HepG2 (cell line): Measurements from ENCODE around the gene TAF6L. TPM values are rescaled to one million over a fixed set of nuclear protein-coding genes. Genes with fewer than 3 reads are reported as not detected.

ENCODE experiments used
- ATAC-seq: fragments of 200-7000 bp; cut with Tn5 transposase; 3 replicates; pipeline ENCODE4 v1.9.1; 2020; ENCODE audit warnings: mild to moderate bottlenecking, moderate library complexity
- BruUV-seq: library from RNA; stranded (reverse); fragments of 400-500 nt; replicated peaks from 2 replicates; lab custom pipeline; 2021; lab: Mats Ljungman, UMichigan
- CTCF ChIA-PET: fragments of 300-600 bp; formaldehyde crosslinking; extraction: SDS; loops from one replicate; lab custom pipeline; 2021; ENCODE audit warnings: low total read pairs, inconsistent platforms, low intra/inter-chr PET ratio; lab: Yijun Ruan, JAX
- POLR2A ChIA-PET: fragments of 350-600 bp; sonication (Branson Sonifier 250); formaldehyde crosslinking; loops from one replicate; lab custom pipeline; 2020; ENCODE audit warnings: antibody characterized with exemption, inconsistent platforms; lab: Yijun Ruan, JAX
- DNase-seq: peaks from one replicate; pipeline ENCODE4 v3.0.0-alpha.2; 2015; ENCODE audit warnings: low spot score
- FAIRE-seq: peaks from 3 replicates; lab custom pipeline; 2011; peaks lifted over from hg19 to GRCh38; lab: Jason Lieb, UNC
- H2AFZ ChIP-seq: one replicate; pipeline ENCODE4 v1.6.1; 2011; ENCODE audit warnings: low read length, inconsistent platforms
- H3K27ac ChIP-seq: fragments of 300-600 bp; 3 replicates; pipeline ENCODE4 v1.8.0; 2011; ENCODE audit warnings: mixed run types, mild to moderate bottlenecking, mixed read lengths, low read length, inconsistent platforms; ENCODE audit not compliant: insufficient read depth; ENCODE audit errors: extremely low read length
- H3K27me3 ChIP-seq, 2 experiments: fragments of 200-600 bp in 1 of 2; 2 replicates in 1 of 2; 3 replicates in 1 of 2; pipeline versions ENCODE4 v1.6.0 to v1.8.0; 2011; ENCODE audit warnings: low read length in 2 of 2, mild to moderate bottlenecking in 2 of 2, moderate library complexity in 2 of 2, inconsistent platforms in 1 of 2; ENCODE audit not compliant: insufficient read depth in 2 of 2, control insufficient read depth in 1 of 2
- H3K36me3 ChIP-seq, 2 experiments: fragments of 200-600 bp in 1 of 2; replicated peaks in 1 of 2; 2 replicates in 1 of 2; 3 replicates in 1 of 2; pipeline versions ENCODE4 v1.5.1 to v1.8.0; 2011; ENCODE audit warnings: low read length in 2 of 2, inconsistent platforms in 1 of 2; ENCODE audit not compliant: insufficient read depth in 2 of 2, control insufficient read depth in 1 of 2
- H3K4me1 ChIP-seq: 2 replicates; pipeline ENCODE4 v1.5.1; 2012; ENCODE audit warnings: low read length, inconsistent platforms; ENCODE audit not compliant: insufficient read depth
- H3K4me2 ChIP-seq: 2 replicates; pipeline ENCODE4 v1.6.0; 2011; ENCODE audit warnings: low read depth, low read length, inconsistent platforms
- H3K4me3 ChIP-seq, 3 experiments: fragments of 200-600 bp in 1 of 3; sonication (generic), shearing (Covaris generic) in 1 of 3; replicated peaks in 1 of 3; 2 replicates each; pipeline ENCODE4 v1.5.1; 2011 to 2016; ENCODE audit warnings: low read length in 3 of 3, inconsistent platforms in 2 of 3, low read depth in 2 of 3, mild to moderate bottlenecking in 2 of 3, control low read depth in 1 of 3, mixed read lengths in 1 of 3; ENCODE audit not compliant: insufficient read depth in 1 of 3
- H3K79me2 ChIP-seq: one replicate; pipeline ENCODE4 v1.6.1; 2011; ENCODE audit warnings: low read length, inconsistent platforms; ENCODE audit not compliant: insufficient read depth
- H3K9ac ChIP-seq: 2 replicates; pipeline ENCODE4 v1.6.0; 2011; ENCODE audit warnings: mild to moderate bottlenecking, low read depth, low read length, inconsistent platforms; ENCODE audit not compliant: insufficient read depth
- H3K9me3 ChIP-seq: 2 replicates; pipeline ENCODE4 v1.5.1; 2012; ENCODE audit warnings: mild to moderate bottlenecking, low read length
- H4K20me1 ChIP-seq: 2 replicates; pipeline ENCODE4 v1.6.0; 2011; ENCODE audit warnings: inconsistent platforms, mild to moderate bottlenecking, low read length, moderate library complexity; ENCODE audit not compliant: insufficient read depth
- ATRX ChIP-seq: sonication (generic); formaldehyde crosslinking; IDR thresholded peaks from 2 replicates; pipeline ENCODE4 v1.4.0; 2020; ENCODE audit warnings: missing genetic modification reagents, borderline replicate concordance
- ETV6 ChIP-seq: sonication (generic); formaldehyde crosslinking; conservative IDR thresholded peaks from 2 replicates; pipeline ENCODE4 v1.4.0; 2020; ENCODE audit warnings: missing genetic modification reagents
- HBP1 ChIP-seq: IDR thresholded peaks from 2 replicates; pipeline ENCODE4 v1.6.1; 2016; ENCODE audit warnings: low read depth, control low read depth
- LCORL ChIP-seq, 2 experiments: fragments of 450-650 bp in 1 of 2; sonication (generic) in 1 of 2; formaldehyde crosslinking in 1 of 2; IDR thresholded peaks; 2 replicates each; pipeline versions ENCODE4 v1.5.0 to v1.6.1; 2017 to 2020; ENCODE audit warnings: antibody characterized with exemption in 1 of 2, missing genetic modification reagents in 1 of 2
- MIXL1 ChIP-seq: IDR thresholded peaks from 2 replicates; pipeline ENCODE4 v1.6.1; 2016
- PATZ1 ChIP-seq: sonication (generic); formaldehyde crosslinking; IDR thresholded peaks from 2 replicates; pipeline ENCODE4 v1.4.0; 2020; ENCODE audit warnings: missing genetic modification reagents
- RORA ChIP-seq: sonication (generic); formaldehyde crosslinking; IDR thresholded peaks from 2 replicates; pipeline ENCODE4 v1.5.0; 2020; ENCODE audit warnings: mild to moderate bottlenecking, missing genetic modification reagents, moderate library complexity
- SNAI1 ChIP-seq: sonication (generic); formaldehyde crosslinking; IDR thresholded peaks from 2 replicates; pipeline ENCODE4 v1.5.0; 2020; ENCODE audit warnings: mild to moderate bottlenecking, missing genetic modification reagents, borderline replicate concordance
- WGBS: methylation state at CpG from one replicate; pipeline ENCODE4 v1.1.6; 2017; ENCODE audit warnings: low lambda C conversion rate; 5-methylcytosine and 5-hydroxymethylcytosine counted together
- in situ Hi-C: cut with HindIII; loops from 2 replicates; pipeline ENCODE4 v1.10.0; 2017; ENCODE audit warnings: low pct_unique_long_range_greater_than_20kb; ENCODE audit not compliant: extremely low pct_ligation_motif_present
- intact Hi-C: fragments of 100-400 bp; cut with micrococcal nuclease; formaldehyde crosslinking; loops from one replicate; pipeline ENCODE4 v1.10.0; 2022; ENCODE audit not compliant: unreplicated experiment
- polyA plus RNA-seq, 8 experiments: library from polyadenylated mRNA; depleted of rRNA in 3 of 8; stranded (reverse) in 7 of 8; unstranded in 1 of 8; fragments of >200 nt; fragmentation: Illumina TruSeq in 4 of 8; extraction: Trizol in 4 of 8; gene quantifications; 2 replicates each; pipeline versions ENCODE4 v1.2.1 to v1.2.3, GENCODE V29; 2011 to 2016; ENCODE audit warnings: low read depth in 4 of 8, missing spikeins in 1 of 8, mixed read lengths in 1 of 8; ENCODE audit not compliant: insufficient read depth in 1 of 8
- total RNA-seq, 5 experiments: library from RNA; depleted of rRNA; stranded (reverse); fragments of >200 nt; fragmentation: Illumina TruSeq; extraction: Trizol; gene quantifications; 2 replicates each; pipeline ENCODE4 v1.2.3, GENCODE V29; 2016; ENCODE audit warnings: low read depth in 1 of 5

The TAF6L gene
- total and polyA plus RNA-seq, 2 of the 13 experiments (the other 11 are each of a cell fraction or from before 2014, with no cell fraction given): 12.6 to 19.4 TPM

- H3K36me3 ChIP-seq: peaks cover 4 to 30% of the 10 kb centered on the region in 2 experiments; a peak in 4 of 5 replicates
- no peak overlapping the region for H3K27ac ChIP-seq
- BruUV-seq: no TSS peak
- H4K20me1 ChIP-seq: no peaks in the 10 kb centered on the region
- 100% methylated on average over 4 of the region's 4 CpGs for WGBS
- ChIA-PET CTCF (no interaction called here), POLR2A (interaction anchor here (0.7 to 1.5 kb wide), 4 partner anchors 9 to 24 kb away, joined by 3 to 4 read pairs (median 3); partner anchors contain the start of gene WDR74)
- no peak overlapping the region for H3K4me3 ChIP-seq
- H3K4me1 ChIP-seq: peaks cover 5% of the 10 kb centered on the region
- no peak for DNase-seq
- H2AFZ ChIP-seq: no peak overlapping the region
- H3K79me2 ChIP-seq: no peaks in the 10 kb centered on the region
- no peaks in the 10 kb centered on the region for H3K27me3 ChIP-seq
- no peaks in the 10 kb centered on the region for H3K9me3 ChIP-seq
- intact Hi-C loops (no loop called here), in situ Hi-C loops (no loop called here)
- no peak for TF ChIP-seq MIXL1 (CRISPR knock-in tag)
- no peak for TF ChIP-seq SNAI1 (CRISPR knock-in tag)
- no peak for TF ChIP-seq PATZ1
- no peak for TF ChIP-seq ATRX
- TF ChIP-seq ETV6 (CRISPR knock-in tag): no peak
- TF ChIP-seq LCORL (IDR thresholded peaks at IDR 0.05): no peak
- no peak for TF ChIP-seq LCORL (CRISPR knock-in tag; IDR thresholded peaks at IDR 0.05)
- TF ChIP-seq HBP1 (CRISPR knock-in tag): no peak
- TF ChIP-seq RORA: no peak
- no peak overlapping the region for H3K4me2 ChIP-seq
- ATAC-seq: no peak
- no peak overlapping the region for H3K9ac ChIP-seq
- no peak for FAIRE-seq
These were observed 45.9 kb downstream of the TAF6L start for GRCh38 chr11:62817129-62817528.
